ENCODE measurements around the gene AMFR. TPM values are rescaled to one million over a fixed set of nuclear protein-coding genes. Genes with fewer than 3 reads are reported as not detected.

Gene AMFR
- total and polyA plus RNA-seq, 10 donors, result 48.1 to 249 (median 99.3) TPM

GRCh38 chr16:56450986-56451752 is 25.8 kb upstream of the AMFR start, which contains the start of the genes NUDT21 and OGFOD1:
TSS of gene NUDT21 (minus strand) at chr16:56451332. CDS start at chr16:56451202, 130 bp downstream.
TSS of gene OGFOD1 (plus strand) at chr16:56451554. CDS start at chr16:56451613, 59 bp downstream.
- Histone ChIP-seq H3K4me3 (peak within 1 kb of the TSS; percentile 84 to 98 (median 90)), H3K4me1 (peaks cover 20 to 62% (median 49%) of the 10 kb centered on the region in 6 donors), H3K27ac (peak within 1 kb of the TSS; percentile 75 to 91 (median 86)), H3K36me3 (peaks cover 0 to 47% (median 39%) of the 10 kb centered on the region in 6 donors), H3K27me3 (replicated peaks in 1 of 7) (no peaks in the 10 kb centered on the region), H3K9me3 (no peaks in the 10 kb centered on the region)
- intact Hi-C loops (cut with DNase I; ENCODE audit: low total_unique reads), result no loop called here
- DNase-seq, result peak; percentile 97
- TF ChIP-seq CTCF (IDR thresholded peaks at IDR 0.05 in 8 of 11, conservative IDR thresholded peaks at IDR 0.05 in 3 of 11) (peak in 7 of 11 experiments; percentile 10 to 58 (median 37)), POLR2A (IDR thresholded peaks at IDR 0.05) (peak in 1 of 3 donors; percentile 37), POLR2AphosphoS5 (IDR thresholded peaks at IDR 0.05) (peak; percentile 86 to 93 (median 90))
- 0% methylated on average over 45 to 56 of the region's 56 CpGs for WGBS, 5 donors

DNA sequence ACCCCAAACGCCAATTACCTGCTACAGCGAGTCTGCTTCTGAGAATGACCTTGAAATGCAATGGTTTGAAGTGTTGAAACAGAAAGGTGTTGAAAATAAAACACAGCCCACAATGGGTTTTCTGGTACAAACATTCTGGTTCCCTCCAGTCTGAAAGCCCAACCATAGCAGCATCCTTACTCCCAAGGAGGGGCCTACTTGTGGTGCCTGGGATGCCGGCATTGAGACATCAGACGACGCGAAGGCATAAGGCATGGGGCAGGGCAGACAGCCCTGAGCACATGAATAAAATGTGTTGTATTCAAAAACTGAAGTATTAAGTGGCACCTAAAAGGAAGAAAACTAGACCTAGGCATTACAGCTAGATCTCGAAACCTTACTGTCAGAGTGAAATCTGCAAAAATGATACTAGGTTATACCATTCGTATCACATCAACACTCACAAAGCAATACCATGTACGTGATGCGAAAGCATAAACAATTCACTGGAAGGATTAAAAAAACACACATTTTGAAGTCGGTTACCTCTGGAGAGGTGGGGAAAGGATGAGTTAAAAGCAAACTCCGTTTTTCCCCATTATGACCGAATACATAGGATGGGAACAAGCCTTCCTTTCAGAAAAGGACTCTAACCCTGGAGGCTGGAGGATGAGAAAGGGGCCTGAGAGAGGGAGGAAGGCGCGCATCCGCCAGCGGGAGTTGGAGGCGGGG is 25.1 kb upstream of the AMFR start:
- peak; percentile 71 for DNase-seq
- H3K36me3 ChIP-seq, result peaks cover 0 to 47% (median 37%) of the 10 kb centered on the region in 6 donors
- WGBS, 5 donors, result 7 to 13% (median 9%) methylated on average over 18 of the region's 18 CpGs
- H3K27me3 ChIP-seq (replicated peaks in 1 of 7), result no peaks in the 10 kb centered on the region
- intact Hi-C loops (cut with DNase I; ENCODE audit: low total_unique reads), result no loop called here
- peak overlapping the region; percentile 84 to 98 (median 90) for H3K4me3 ChIP-seq
- peak overlapping the region; percentile 75 to 91 (median 86) for H3K27ac ChIP-seq
- no peak for TF ChIP-seq POLR2AphosphoS5 (IDR thresholded peaks at IDR 0.05)
- TF ChIP-seq POLR2A (IDR thresholded peaks at IDR 0.05), result no peak
- TF ChIP-seq CTCF (IDR thresholded peaks at IDR 0.05 in 8 of 11, conservative IDR thresholded peaks at IDR 0.05 in 3 of 11), result no peak
- peaks cover 20 to 62% (median 49%) of the 10 kb centered on the region in 6 donors for H3K4me1 ChIP-seq
- H3K9me3 ChIP-seq, result no peaks in the 10 kb centered on the region

DNA sequence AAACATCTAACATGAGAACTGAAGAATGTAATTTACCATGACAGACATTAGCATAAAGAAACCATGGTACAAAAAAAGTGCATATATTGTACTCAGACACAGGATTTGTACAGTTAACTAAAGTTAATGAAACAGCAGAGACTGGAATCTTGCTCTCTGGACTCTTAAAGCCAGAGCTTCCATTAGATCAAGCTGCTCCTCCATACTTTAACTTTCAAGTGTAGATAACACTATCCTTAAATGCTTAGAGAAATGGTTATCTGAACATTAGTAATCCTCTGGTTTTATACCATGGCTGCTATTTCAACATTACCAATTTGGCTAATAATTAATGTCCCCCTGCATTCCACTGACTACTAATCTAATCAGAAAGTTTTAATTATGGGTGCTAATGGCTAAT is 22.7 kb upstream of the AMFR start:
- H3K9me3 ChIP-seq, result no peaks in the 10 kb centered on the region
- peaks cover 0 to 47% (median 33%) of the 10 kb centered on the region in 6 donors for H3K36me3 ChIP-seq
- H3K27ac ChIP-seq, result no peak overlapping the region
- H3K4me1 ChIP-seq, result peaks cover 20 to 58% (median 46%) of the 10 kb centered on the region in 6 donors
- no peak for TF ChIP-seq CTCF (IDR thresholded peaks at IDR 0.05 in 8 of 11, conservative IDR thresholded peaks at IDR 0.05 in 3 of 11)
- no peak for TF ChIP-seq POLR2AphosphoS5 (IDR thresholded peaks at IDR 0.05)
- TF ChIP-seq POLR2A (IDR thresholded peaks at IDR 0.05), result no peak
- H3K4me3 ChIP-seq, result no peak overlapping the region
- no peaks in the 10 kb centered on the region for H3K27me3 ChIP-seq (replicated peaks in 1 of 7)
- intact Hi-C loops (cut with DNase I; ENCODE audit: low total_unique reads), result no loop called here
- DNase-seq, result no peak

DNA sequence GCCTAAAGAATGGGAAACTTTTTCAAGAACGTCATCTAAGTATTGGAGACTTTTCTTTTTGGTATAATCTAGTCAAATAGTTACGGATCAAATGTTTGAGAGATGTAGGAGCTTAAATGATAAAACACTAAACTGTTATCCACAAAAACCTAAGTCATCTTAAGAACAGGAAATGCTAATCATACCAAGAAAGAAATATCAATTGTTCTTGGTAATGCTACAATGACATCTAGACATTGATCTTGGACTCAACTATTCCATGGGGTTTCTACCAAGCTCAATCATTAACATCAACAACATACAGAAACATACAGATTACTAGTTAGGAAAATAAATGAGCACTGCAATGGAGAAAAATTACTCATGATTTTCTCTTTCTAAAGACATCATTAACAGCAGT is 21.9 kb upstream of the AMFR start:
- Histone ChIP-seq H3K4me3 (no peak overlapping the region), H3K27me3 (replicated peaks in 1 of 7) (no peaks in the 10 kb centered on the region), H3K36me3 (peaks cover 0 to 55% (median 38%) of the 10 kb centered on the region in 6 donors), H3K27ac (no peak overlapping the region), H3K9me3 (no peaks in the 10 kb centered on the region), H3K4me1 (peaks cover 14 to 50% (median 38%) of the 10 kb centered on the region in 6 donors)
- TF ChIP-seq POLR2AphosphoS5 (IDR thresholded peaks at IDR 0.05) (no peak), POLR2A (IDR thresholded peaks at IDR 0.05) (no peak), CTCF (IDR thresholded peaks at IDR 0.05 in 8 of 11, conservative IDR thresholded peaks at IDR 0.05 in 3 of 11) (no peak)
- WGBS, 5 donors, result 62 to 81% (median 79%) methylated on average over 2 of the region's 2 CpGs
- no peak for DNase-seq
- intact Hi-C loops (cut with DNase I; ENCODE audit: low total_unique reads), result no loop called here

Measured in spleen (tissue), 11 donors.